IPS-18a (cell line): ENCODE data around the gene SVBP.

Experiments
- H3K27ac ChIP-seq: one replicate; pipeline ENCODE4 v1.5.1; 2013; ENCODE audit warnings: low read length
- H3K27me3 ChIP-seq: one replicate; pipeline ENCODE4 v1.6.1; 2013; ENCODE audit warnings: mild to moderate bottlenecking, low read length; ENCODE audit not compliant: control insufficient read depth, insufficient read depth
- H3K36me3 ChIP-seq: one replicate; pipeline ENCODE4 v1.6.1; 2013; ENCODE audit warnings: low read depth, low read length; ENCODE audit not compliant: control insufficient read depth
- H3K4me1 ChIP-seq: one replicate; pipeline ENCODE4 v1.6.1; 2013; ENCODE audit warnings: low read depth, low read length; ENCODE audit not compliant: control insufficient read depth
- H3K4me3 ChIP-seq: one replicate; pipeline ENCODE4 v1.5.1; 2013; ENCODE audit warnings: low read length
- H3K9ac ChIP-seq: one replicate; pipeline ENCODE4 v1.6.1; 2013; ENCODE audit warnings: mild to moderate bottlenecking, low read length, moderate library complexity
- H3K9me3 ChIP-seq: one replicate; pipeline ENCODE4 v1.6.1; 2013; ENCODE audit warnings: low read depth, low read length; ENCODE audit not compliant: control insufficient read depth

The SVBP gene

DNA sequence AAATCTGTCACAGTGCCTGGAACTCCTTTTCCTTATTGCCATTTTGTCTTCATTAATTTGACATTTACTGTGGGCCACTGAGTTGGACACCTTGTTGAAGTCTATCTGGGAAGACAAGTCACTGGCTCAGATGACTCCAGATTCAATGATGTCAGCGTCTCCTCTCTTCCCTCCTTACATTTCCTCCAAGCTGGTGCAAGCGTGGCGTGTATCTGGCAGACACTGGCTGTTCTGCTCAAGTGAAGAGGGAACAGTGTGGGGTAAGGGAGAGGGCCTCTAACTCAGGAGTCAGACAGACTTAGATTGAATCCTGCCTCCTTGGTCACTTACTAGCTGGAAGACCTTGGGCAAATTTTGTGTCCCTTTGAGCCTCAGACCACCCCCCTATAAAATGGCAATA is 20.5 kb upstream of the SVBP start:
- H3K4me3 ChIP-seq, result no peak overlapping the region
- no peak overlapping the region for H3K9ac ChIP-seq
- H3K27ac ChIP-seq, result no peak overlapping the region
- H3K36me3 ChIP-seq, result no peaks in the 10 kb centered on the region
- H3K27me3 ChIP-seq, result no peaks in the 10 kb centered on the region
- no peaks in the 10 kb centered on the region for H3K9me3 ChIP-seq
- no peaks in the 10 kb centered on the region for H3K4me1 ChIP-seq

DNA sequence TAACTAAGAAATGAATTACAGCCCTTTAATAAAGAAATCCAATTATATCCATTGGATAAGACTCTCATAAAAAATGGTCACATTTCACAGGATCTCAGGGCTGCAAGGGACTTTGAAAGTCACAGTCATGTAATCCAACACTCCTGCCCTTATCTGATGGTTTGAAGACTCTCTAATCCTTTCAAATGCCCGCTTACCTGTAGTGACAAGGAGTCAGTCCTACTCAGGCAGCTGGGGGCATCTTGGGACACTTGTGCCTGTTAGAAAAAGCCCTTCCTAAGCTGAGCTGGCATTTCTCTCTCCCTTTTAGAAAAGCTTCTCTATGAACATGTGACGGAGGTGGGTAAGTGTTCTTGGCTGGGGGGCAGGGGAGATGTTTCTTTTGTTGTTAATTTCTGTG is 18.2 kb upstream of the SVBP start:
- Histone ChIP-seq H3K27me3 (no peaks in the 10 kb centered on the region), H3K27ac (no peak overlapping the region), H3K9me3 (no peaks in the 10 kb centered on the region), H3K36me3 (no peaks in the 10 kb centered on the region), H3K4me1 (no peaks in the 10 kb centered on the region), H3K4me3 (no peak overlapping the region), H3K9ac (no peak overlapping the region)

DNA sequence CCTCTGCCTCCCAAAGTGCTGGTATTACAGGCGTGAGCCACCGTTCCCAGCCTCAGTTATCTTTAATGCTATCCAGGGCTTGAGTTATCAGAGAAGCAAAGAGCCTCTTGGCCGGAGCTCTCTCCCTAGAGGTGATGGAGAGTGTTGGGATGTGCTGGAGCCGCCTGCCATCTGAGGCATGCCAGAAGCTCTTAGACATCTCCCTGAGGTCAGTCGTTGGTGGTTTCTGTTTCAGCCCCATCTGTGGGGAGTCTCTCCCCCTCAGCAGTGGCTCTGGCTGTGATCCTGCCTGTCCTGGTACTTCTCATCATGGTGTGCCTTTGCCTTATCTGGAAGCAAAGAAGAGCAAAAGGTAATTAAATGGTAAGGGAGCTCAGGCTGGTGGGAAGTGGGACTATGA is 17.6 kb upstream of the SVBP start:
- Histone ChIP-seq H3K4me3 (no peak overlapping the region), H3K9me3 (no peaks in the 10 kb centered on the region), H3K27me3 (no peaks in the 10 kb centered on the region), H3K36me3 (no peaks in the 10 kb centered on the region), H3K9ac (no peak overlapping the region), H3K4me1 (no peaks in the 10 kb centered on the region), H3K27ac (no peak overlapping the region)

DNA sequence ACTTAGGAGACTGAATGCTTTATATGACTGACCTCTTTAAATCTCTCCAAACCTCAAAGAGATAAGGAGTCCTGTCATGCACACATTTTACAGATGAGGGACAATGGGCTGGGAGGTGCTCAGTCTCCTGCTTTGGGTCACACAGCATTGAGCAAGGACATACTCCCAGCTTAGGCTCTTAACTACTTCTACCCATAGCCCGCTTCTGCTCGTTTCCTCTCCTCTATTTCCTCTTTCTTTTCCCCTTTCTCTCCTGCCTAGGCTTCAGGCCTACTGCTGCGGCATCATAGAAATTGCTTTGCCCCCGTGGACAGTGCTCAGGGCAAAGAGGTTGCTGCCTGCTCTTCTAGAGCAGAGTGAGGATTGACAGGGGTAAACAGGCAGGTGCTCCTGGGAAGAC is 16.8 kb upstream of the SVBP start:
- Histone ChIP-seq H3K4me3 (no peak overlapping the region), H3K27ac (no peak overlapping the region), H3K27me3 (no peaks in the 10 kb centered on the region), H3K9me3 (no peaks in the 10 kb centered on the region), H3K4me1 (no peaks in the 10 kb centered on the region), H3K9ac (no peak overlapping the region), H3K36me3 (no peaks in the 10 kb centered on the region)

DNA sequence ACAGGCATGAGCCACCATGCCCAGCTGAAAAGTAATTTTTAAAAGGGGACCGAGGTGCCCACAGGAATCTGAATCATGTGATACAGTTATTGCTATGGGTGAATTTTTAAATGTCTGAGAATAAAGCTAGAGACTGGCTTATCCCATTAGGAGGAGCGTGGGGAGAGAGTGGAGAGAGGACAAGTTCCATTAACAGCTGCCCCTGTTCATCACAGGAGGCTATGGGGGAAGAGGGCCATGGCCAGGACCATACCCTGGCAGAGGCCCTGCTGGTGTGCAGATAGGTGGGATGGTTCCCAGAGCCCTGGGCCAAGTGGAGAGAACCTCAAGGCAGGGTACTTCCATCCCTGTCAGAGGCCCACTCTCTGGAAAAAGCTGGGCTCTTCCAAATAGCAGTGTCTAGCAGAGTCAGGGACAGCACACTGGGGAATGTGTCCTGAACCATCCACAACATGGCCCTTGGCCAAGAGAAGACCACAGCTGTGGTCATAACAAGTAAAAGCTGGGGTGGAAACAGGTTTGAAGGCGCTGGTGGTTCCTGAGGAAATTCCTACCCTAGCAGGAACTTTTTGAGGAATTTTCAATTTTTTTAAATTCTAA is 15.5 kb upstream of the SVBP start:
- Histone ChIP-seq H3K4me1 (no peaks in the 10 kb centered on the region), H3K36me3 (no peaks in the 10 kb centered on the region)

DNA sequence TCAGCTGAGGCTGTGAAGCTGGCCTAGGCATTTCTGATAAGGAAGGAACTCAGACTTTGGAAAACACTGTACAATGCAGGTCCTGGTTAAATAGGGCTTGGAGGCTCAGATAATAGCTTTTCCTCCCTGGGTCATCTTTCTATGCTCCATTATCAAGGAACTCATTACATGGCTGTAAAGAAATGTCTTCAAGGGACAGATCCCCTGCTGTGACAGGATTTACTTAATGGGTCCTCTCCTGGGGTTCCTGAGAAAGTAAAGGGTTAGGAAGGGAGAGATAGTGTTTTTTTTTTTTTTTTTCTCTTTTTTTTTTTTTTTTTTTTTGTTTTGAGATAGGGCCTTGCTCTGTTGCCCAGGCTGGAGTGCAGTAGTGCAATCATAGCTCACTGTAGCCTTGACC is 14.1 kb upstream of the SVBP start:
- H3K4me1 ChIP-seq, result no peaks in the 10 kb centered on the region
- H3K4me3 ChIP-seq, result no peak overlapping the region
- no peaks in the 10 kb centered on the region for H3K36me3 ChIP-seq
- no peak overlapping the region for H3K27ac ChIP-seq
- H3K9ac ChIP-seq, result no peak overlapping the region
- no peaks in the 10 kb centered on the region for H3K27me3 ChIP-seq
- H3K9me3 ChIP-seq, result no peaks in the 10 kb centered on the region

More for the DNA sequence above, 15.5 kb upstream of the SVBP start:
- Histone ChIP-seq H3K27ac (no peak overlapping the region), H3K9ac (no peak overlapping the region), H3K9me3 (no peaks in the 10 kb centered on the region), H3K27me3 (no peaks in the 10 kb centered on the region), H3K4me3 (no peak overlapping the region)

DNA sequence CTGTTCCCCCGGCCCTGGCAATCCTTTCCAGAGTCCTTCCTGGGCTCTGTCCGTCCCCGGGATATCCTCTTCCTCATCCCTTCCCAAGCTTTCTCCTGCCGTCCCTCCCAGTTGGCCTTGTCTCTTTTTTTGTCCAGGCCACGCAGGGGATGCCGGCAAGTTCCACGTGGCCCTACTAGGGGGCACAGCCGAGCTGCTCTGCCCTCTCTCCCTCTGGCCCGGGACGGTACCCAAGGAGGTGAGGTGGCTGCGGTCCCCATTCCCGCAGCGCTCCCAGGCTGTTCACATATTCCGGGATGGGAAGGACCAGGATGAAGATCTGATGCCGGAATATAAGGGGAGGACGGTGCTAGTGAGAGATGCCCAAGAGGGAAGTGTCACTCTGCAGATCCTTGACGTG is 13.4 kb upstream of the SVBP start:
- H3K9me3 ChIP-seq, result no peaks in the 10 kb centered on the region
- H3K27me3 ChIP-seq, result no peaks in the 10 kb centered on the region
- H3K27ac ChIP-seq, result no peak overlapping the region

DNA sequence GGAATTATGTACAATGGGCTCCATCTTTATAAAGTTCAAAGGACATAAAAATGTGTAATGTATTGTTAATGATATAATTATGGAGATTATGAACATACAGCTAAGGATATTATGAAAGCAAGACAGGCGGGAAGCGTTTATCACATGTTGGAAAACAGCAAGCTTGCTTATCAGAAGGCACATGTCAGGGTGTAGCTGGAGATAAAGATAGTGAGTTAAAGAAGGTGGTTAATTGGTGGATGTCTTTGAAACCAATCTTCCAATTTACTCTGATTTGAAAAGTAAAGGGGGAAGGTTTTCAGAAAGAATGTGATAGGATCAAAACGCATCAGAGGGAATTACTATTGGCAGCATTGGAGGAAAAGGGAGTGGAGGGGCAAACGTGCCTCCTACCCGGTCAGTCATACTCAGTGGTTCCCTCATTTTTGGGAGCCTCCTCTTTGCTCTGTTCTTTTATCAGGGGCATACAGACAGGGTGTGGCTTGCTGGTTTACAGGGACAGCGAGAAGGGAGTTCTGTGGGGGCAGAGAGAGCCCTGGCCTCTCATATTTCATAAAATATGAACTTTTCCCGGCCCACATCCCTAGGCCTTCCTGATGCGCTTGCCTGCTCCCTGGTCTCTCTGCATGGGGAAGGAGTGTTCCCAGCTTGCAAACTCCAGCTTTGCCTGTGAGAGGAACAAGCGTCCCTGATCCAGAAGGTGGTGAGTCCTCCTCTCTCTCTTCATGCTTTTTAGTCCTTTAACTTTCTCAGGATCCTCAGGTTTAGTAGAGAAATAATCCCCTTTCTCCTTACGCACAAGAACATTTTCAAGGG is 8.0 kb upstream of the SVBP start:
- Histone ChIP-seq H3K4me3 (no peak overlapping the region), H3K9ac (no peak overlapping the region), H3K9me3 (no peaks in the 10 kb centered on the region), H3K36me3 (no peaks in the 10 kb centered on the region), H3K27me3 (no peaks in the 10 kb centered on the region), H3K27ac (no peak overlapping the region), H3K4me1 (peaks cover 7% of the 10 kb centered on the region)

More for the DNA sequence above, 13.4 kb upstream of the SVBP start:
- Histone ChIP-seq H3K36me3 (no peaks in the 10 kb centered on the region), H3K4me1 (no peaks in the 10 kb centered on the region), H3K4me3 (no peak overlapping the region), H3K9ac (no peak overlapping the region)

DNA sequence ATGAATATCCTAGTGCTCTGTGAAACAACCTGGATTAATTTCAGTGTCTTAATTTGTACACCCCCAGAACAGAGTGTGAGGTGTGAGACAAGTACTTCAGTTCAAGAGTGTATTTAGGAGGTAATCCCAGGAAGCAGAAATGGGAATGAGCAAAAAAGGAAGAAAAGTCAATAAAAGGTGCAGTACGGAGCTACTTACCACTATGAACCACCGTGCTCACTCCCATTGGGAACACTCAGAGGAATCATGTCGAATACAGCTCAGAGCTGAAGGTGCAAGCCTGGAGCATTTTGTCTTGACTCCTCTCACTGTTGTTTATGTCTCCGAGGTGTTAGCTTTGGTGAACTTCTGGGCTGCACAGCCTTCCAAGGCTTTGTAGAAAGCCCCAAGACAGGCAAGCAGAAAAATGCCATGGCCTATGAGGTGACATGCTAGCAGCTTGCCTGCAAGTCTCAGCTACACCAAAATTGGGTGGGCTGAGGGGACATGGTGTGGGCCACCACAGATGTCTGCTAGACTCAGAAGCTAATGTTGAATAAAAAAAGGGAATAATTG is 7.4 kb upstream of the SVBP start:
- Histone ChIP-seq H3K27ac (no peak overlapping the region), H3K27me3 (no peaks in the 10 kb centered on the region), H3K9ac (no peak overlapping the region), H3K4me1 (peaks cover 7% of the 10 kb centered on the region), H3K4me3 (no peak overlapping the region), H3K9me3 (no peaks in the 10 kb centered on the region), H3K36me3 (no peaks in the 10 kb centered on the region)

DNA sequence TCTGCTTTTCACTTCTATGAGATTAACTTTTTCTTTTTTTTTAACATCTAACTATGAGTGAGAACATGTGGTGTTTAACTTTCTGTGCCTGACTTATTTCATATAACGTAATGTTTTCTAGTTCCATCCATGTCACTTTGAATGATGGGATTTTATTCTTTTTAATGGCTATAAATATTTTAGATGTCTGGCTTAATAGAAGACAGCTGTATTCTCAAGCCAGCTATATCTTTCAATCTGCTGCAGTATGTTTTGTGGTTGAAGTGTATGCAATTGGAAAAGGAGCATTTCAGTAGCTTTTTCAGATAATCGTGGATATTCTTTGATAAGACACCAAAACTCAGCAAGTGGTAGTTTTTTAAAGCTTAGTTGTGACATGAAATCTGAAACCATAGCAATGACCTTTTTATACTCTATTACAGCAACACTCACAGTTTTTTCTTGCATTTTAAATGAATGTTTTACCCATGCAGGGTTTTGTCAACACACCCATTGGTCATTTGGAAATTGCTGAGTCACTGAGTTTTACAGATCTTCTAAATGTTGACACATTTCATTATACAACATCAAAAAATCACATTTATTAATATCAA is 5.7 kb upstream of the SVBP start:
- Histone ChIP-seq H3K36me3 (no peaks in the 10 kb centered on the region), H3K27ac (peak overlapping the region; percentile 57), H3K4me3 (no peak overlapping the region), H3K9ac (peak overlapping the region; percentile 9), H3K4me1 (peaks cover 7% of the 10 kb centered on the region), H3K27me3 (no peaks in the 10 kb centered on the region), H3K9me3 (no peaks in the 10 kb centered on the region)

DNA sequence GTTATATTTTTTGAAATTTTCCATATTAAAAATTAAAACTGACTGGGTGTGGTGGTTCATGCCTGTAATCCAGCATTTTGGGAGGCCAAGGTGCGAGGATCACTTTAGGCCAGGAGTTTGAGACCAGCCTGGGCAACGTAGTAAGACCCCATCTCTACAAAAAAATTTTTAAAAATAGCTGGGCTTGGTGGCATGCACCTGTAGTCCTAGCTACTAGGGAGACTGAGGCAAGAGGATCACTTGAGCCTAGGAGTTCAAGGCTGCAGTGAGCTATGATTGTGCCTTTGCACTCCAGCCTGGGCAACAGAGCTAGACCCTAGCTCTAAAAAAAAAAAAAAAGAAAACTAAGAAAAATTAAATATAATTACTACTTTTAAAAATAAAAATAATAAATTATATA is 4.5 kb upstream of the SVBP start:
- H3K36me3 ChIP-seq, result no peaks in the 10 kb centered on the region
- no peaks in the 10 kb centered on the region for H3K9me3 ChIP-seq
- H3K4me1 ChIP-seq, result peaks cover 7% of the 10 kb centered on the region
- H3K4me3 ChIP-seq, result no peak overlapping the region
- H3K27ac ChIP-seq, result no peak overlapping the region
- no peak overlapping the region for H3K9ac ChIP-seq
- H3K27me3 ChIP-seq, result no peaks in the 10 kb centered on the region
